SHP77 treated with DMSO at 0.1 percent for 48 hours (cell line): ENCODE measurements around the gene ALAS1.

Source experiments
- DNase-seq: peaks from one replicate; lab custom pipeline; 2025; lab: John Stamatoyannopoulos, UW

ALAS1 gene

GRCh38 chr3:52234516-52235447 lies 36.8 kb downstream of the ALAS1 start:
- no peak for DNase-seq

DNA sequence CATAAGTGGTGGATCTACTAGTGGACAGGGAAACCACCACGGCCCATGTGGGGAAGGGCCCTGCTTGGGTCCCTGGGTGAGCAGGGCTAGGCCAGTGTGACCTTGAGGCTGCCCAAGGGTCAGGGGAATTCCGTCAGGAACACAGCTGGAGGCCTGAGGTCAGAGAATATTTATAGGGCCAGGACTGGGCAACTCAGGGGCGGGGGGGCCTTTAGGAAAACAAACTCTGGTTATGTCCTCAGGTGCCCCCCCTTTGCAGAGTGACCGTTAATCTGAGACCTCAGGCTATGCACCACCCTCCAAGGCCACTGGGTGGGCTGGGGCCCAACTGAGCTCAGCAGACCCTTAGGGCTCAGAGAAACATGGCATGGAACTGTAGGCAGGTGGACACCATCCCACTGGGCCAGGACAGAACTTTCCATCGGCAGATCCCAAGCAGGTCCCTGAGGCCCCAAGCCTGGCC lies 38.5 kb downstream of the ALAS1 start:
- DNase-seq = no peak

DNA sequence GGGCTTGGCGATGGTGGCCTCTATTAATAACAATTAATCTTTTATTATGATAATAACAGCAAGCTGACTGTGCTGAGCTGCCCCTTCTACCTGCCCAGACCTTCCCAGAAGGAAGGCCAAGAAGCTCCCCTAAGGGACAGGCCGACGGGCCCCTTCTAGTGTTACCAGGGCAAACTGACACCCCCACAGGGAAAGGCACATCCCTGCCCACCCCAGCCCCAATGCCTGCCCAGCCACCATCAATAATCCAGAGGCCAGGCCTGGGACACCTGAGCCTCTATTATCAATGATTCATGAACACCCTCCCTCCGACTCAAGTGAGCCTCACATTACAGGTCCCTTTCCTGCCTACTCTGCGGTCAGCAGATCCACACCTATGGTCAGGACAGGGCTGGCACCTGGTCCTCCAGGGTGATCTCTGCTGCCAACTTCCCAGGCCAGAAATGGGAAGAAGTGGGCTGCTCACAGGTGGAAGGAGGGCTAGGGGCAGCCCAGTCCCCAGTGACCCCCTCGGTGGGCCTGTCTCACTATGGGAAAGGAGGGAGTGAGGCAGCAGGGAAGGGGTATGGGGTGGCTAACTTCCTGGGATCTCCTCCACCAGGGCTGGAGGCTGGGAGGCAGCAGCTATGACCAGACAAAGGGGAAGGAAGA lies 39.2 kb downstream of the ALAS1 start:
- no peak for DNase-seq

DNA sequence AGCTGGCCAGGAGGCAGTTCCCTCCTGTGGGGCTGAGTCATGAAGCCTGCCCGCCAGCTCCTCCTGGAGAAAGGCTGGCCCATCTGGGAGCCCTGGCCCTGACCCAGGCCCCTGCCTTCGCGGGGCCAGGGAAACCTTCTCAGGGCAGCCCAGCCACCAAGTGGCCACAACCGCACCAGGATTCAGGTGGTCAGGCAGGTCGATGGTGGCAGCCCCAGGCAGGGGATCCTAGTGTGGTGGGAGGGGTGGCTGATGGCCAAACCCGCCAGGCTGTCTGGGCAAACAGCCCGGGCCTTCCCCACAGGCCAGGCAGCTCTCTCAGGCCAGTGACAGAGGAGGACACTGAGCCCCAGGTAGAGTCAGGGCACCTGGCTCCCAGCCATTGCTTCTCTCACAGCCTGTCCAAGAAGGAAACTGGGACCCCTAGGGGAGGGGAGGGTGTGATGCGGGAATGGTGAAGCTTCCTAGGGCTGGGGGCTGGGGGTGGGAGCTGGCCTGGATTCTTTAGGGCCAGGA lies 39.8 kb downstream of the ALAS1 start:
- DNase-seq = no peak

DNA sequence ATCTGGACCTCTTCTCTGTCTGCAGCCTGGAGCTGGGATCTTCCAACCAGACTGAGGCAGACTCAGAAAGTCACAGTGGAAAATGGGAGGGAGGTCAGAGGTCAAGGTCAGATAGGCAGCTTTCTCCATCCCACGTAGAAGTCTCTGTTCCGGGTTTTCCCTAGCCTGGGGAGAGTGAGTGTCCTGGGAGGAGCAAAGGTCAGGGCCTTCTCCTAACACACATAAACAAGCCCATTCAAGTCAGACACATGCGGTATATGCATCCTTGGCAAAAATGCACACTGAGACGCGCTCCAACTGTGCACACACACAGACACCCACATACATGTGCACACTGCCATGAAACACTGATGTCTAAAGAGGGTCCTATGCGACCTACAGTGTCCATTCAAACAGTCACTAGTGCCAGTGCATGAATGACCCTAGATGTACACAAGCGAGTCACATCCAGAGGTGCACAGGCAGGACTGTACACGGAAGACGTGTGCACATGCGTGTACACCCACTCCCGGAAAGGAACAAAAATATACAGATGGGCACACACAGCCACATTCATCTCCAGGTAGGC lies 40.3 kb downstream of the ALAS1 start:
- no peak for DNase-seq

DNA sequence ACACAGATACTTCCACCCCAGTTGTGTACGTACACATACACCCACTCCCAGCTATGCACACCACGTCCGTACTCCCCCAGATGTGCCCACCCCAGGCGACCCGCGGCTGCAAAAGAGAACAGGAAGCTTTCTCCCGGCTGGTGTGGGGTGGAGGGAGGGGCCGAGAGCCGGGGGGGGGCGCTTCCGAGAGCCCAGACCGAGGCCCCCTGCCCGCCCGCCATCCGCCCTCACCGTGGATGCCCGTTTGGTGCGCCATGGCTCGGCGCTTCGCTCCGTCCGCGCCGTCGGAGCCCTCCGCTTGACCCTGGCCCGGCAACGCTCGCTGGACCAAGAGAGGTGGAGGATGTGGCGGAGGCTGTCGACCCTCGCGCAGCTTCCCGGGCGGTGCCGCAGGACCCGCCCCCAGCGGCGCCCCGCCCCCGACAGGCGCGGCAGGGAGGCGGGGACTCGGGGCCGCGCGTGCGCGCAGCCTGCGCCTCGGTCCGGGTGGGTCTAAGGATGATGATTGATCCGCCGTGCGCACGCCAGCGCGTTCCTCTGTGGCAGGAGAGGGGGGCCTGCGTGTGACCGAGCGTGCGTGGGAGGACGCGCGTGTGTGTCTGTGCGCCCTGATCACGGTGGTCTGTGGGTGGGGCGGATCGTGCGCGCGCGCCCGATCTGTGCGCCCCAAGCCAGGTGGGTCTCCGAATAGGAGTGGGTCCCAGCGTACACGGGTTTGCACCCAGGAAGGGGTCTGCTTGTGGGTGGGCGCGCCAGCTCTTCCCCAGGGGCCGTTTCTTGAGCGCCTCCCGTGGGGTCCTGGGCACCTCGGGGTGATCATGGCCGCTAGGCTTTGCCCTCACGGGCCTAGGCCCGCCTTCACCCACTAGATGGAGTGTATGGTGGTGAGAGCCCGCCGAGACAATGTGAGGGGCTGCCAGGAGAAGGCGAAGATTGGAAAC lies 41.1 kb downstream of the ALAS1 start, which contains the start of gene TWF2:
Gene TWF2, minus strand, starts transcription at position 398 of the 941 bp plus-strand sequence. Its CDS starts 142 bp downstream, at position 256.
- no peak for DNase-seq

DNA sequence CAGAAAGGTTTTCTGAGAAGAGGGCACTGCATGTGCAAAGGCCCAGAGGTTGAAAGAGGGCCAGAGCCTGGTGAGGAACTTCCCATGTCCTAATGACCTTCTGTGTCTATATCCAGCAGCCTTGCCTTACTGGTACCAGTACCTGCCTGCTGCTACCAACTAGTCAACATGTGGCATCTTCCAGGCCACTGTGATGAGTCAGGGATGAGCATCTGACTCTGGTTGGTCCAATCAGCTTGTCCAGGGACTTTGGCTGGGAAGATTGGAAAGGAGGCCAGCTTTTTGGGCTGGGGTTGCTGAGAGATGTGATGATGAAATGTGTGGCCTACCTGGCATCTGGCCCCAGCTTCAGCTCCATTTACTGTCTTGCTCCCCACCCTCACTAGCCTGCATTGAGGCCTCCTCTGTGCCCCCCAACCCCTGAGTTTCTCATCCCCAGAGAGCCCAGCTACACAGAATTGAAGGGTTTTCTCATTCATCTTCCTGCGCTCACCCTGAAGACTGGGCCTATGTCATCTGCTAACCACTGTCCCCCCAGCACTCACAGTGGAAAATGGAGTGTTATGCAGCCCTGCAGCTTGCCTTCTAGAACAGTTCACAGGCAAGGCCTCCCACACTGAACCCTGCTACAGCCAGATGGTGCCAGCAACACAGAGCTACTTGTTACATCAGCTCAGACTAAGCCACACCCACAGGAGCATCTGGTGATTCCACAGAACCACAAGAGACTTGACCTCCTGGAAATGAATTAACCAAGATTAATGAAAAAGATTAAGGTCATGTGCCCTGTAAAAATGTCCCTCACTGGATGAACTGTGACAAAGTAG lies 42.3 kb downstream of the ALAS1 start:
- peak; percentile 72 for DNase-seq

- no peak for DNase-seq
These were observed 43.0 kb downstream of the ALAS1 start for GRCh38 chr3:52240886-52241370.

GRCh38 chr3:52242039-52242438 lies 44.1 kb downstream of the ALAS1 start:
- no peak for DNase-seq

GRCh38 chr3:52243791-52244628 lies 46.0 kb downstream of the ALAS1 start:
- no peak for DNase-seq

- no peak for DNase-seq
These were observed 47.6 kb downstream of the ALAS1 start, which contains the start of gene PPM1M for GRCh38 chr3:52245322-52246263. PPM1M (plus strand) TSS chr3:52245759; CDS start chr3:52245825, 66 bp downstream.

DNA sequence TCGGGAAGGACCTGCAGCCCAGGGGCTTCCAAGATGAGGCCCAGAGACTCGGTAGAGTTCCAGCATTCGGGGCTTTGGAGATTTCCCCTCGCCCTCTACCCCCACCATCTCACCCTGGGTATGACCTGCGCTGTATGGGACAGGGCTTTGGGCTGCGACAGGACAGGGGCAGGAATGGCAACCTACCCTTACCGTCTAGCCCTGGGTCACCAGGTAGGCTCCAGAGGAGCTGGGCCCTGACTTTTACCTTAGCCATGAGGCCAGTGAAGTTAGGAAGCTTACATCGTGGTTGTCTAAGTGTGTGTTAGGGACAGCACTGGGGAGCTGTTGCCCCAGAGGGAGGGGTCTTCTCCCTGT lies 48.3 kb downstream of the ALAS1 start:
- no peak for DNase-seq

DNA sequence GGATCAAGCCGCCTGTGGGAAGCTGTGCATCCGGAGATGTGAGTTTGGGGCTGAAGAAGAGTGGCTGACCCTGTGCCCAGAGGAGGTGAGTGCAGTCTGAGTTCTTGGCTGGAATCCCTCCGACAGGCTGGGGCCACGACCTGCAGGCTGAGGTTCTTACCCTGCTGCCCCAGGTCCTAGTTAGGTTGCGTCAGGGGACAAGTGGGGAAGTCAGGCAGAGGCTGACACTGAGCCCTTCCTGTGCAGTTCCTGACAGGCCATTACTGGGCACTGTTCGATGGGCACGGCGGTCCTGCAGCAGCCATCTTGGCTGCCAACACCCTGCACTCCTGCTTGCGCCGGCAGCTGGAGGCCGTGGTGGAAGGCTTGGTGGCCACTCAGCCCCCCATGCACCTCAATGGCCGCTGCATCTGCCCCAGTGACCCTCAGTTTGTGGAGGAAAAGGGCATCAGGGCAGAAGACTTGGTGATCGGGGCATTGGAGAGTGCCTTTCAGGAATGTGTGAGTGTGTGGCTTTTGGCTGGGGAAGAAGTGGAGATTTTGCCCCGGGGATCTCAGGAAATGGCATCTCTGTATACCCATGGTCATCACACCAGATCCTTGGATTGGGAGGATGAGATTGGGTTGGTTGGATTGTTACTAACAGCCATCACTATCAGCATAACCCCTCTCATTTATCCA lies 48.9 kb downstream of the ALAS1 start:
- no peak for DNase-seq

DNA sequence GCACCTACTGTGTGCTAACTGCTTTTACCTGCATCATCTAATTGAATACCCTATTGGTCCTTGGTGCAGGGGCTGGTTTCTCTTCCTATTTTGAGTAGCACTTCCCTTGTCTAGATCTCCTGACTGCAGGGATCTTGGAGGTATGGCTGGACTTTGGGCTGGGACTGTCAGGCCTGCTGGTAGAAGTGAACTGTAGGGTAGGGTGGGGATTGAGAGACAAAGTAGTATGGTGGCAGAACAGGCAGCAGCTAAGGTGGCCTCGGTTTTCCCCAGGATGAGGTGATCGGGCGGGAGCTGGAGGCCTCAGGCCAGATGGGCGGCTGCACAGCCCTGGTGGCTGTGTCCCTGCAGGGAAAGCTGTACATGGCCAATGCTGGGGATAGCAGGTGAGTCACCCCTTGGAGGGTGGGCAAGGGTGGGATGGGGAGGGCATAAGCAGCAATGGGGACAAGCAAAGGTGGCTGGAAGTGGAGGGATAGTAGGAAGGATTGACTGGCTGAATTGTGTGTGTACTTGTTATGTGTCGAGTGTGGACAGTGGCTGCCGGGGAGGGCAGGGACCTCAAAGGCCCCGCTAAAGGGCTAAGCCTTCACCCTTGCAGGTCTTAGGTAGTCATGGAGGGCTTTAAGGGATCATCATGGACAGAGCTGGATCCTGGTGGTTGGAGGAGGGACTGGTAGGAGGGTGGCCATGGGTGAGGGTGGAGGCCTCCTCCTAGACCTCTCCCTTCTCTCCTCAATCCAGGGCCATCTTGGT lies 49.6 kb downstream of the ALAS1 start:
- no peak for DNase-seq

- DNase-seq = no peak
These were observed 50.2 kb downstream of the ALAS1 start for GRCh38 chr3:52248165-52248541.

DNA sequence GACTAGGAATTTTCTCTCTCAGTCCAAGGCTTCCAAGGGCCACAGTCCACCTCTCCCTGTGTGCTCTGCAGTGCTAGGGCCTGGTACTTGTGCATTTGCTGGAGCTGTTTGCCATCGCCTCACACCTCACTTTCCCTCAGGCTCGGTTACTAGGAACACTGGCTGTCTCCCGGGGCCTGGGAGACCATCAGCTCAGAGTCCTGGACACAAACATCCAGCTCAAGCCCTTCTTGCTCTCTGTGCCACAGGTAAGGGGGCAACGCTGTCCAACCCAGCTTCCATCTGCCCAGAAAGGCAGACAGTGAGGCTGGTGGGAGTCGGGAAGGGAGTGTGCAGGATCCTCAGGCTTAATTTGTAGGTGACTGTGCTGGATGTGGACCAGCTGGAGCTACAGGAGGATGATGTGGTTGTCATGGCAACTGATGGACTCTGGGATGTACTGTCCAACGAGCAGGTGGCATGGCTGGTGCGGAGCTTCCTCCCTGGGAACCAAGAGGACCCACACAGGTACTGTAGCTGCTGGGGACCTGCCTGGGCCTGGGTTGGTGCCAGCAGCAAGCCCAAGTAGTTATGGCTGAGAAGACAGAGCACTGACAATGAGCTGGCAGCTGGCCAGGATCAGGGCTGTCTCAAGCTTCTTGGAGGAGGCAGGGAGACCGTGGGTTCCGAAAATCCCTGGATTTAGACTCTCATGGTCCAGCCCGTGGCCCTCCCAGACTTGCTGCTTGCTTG lies 51.0 kb downstream of the ALAS1 start:
- no peak for DNase-seq
